ELF-1 (cell line): Measurements from ENCODE around the gene CBLN4.
A peak's percentile ranks its signal among the peaks of the same experiment; 100 is the strongest.

ENCODE experiments used
- DNase-seq: peaks from one replicate; pipeline ENCODE4 v3.0.0-alpha.2; 2016; ENCODE audit warnings: low read depth, low spot score

CBLN4 gene

DNA sequence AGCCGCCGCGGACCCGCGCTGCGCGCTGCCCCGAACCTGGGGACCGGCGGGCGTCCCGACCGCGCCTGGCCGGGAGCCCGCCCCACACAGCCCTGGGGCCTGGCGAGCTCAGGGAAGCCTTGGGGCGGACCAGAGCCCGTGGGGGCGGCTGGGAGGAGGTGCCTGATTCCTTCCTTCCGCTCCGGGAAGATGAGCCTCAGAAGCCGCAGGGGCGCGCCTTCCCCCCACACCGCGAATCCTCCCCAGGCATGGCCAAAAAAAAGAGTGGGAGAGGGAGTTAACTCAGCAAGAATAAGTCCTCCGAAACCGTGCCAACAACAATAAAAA is at the start of gene CBLN4:
Gene CBLN4, minus strand, starts transcription at position 131 of the 327 bp plus-strand sequence. CDS start 1,348 bp downstream, outside the sequence.
- DNase-seq = no peak

- DNase-seq = no peak
Observed at GRCh38 chr20:56043227-56043626, 37.9 kb upstream of the CBLN4 start.

- DNase-seq = no peak
Observed at GRCh38 chr20:56032251-56032650, 26.9 kb upstream of the CBLN4 start.

DNA sequence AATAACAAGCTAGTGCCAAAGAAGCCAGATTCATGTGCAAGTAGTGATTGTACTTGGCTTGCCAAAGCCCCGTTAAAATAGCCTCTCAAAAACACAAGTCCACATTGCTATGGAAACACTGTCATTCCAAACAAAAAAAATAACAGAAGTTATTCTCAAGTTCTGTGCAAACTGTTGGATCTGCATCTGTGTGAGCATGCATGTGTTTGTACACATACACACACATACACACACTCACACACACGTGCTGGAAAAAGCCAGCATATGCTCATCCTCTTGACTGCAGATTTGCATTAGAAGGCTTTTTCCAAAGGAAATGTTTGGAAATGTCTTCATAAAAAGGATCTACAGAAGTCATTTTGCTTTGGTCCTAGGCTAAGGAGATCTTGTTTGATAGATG is 13.4 kb upstream of the CBLN4 start:
- DNase-seq = no peak

DNA sequence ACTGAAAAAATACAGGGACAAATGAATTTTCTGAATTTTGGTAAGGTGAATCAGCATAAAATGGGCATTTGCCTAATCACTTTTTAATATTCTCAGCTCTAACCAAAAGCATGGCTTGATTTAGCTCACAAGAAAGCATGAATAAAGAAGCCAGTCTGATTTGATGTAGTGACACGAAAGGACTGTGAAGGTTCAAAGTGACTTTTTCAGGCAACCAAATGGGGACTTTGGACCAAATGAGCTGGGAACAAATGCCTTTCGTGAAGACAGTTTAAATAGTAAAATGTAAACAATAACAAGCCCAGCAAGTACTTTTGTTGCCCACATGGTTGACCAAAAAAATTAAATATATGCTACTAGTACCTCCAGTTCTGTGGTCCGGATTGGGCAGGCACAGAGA is 12.9 kb upstream of the CBLN4 start:
- no peak for DNase-seq

DNA sequence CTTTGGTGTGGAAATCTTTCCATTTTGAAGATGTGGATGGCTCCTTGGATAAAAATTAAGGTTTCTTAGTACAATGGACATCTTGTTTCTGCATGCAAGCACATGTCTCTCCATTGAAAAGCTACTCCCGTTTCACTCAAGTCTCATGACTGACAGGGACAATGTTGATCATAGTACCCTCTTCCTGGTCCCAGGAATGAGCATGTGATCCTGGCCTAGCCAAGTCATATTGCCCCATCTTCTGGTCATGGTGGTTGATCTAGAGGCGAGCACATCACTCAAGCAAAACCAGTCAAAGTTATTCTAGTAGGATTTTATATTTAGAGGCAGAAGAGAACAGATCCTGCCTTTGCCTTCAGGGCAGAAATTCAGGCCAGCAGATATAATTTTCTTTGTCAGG is 12.2 kb upstream of the CBLN4 start:
- no peak for DNase-seq

DNA sequence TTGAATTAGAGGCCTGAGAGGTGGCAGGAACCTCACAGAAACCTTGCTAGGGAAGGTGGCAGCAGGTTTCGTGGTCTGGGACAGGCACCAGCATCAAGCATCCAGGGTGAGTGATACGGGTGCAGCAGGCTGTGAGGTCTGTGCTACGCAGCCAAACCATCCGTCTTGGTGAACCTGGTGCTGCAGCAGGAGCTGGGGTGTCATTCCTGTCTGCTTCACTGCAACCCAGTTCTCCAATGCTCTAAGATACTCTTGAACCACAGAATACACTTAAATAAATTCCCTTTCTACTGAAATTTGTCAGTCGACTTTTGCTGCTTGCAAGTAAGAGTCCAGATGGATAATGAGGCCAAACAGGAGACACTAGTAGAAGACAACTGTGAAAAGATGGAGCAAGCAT is 9.7 kb upstream of the CBLN4 start:
- DNase-seq = no peak

DNA sequence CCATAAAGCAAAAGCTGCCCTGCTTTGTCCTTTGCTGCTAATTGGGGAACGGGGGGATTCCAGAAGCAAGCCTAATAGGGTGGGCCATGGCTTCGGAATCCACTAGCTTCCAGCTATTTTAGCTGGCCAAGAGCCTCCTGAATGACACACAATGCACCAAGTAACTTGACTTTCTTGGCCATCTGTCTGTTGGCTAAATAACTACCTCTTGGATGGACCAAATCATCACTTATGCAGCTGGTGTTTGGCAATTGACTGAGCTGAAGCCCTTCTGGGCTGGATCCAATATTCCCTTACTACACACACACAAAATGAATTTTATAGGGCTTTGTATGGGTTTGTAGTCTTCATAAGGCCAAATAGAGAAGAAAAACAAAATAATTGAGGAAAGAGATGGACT is 8.8 kb upstream of the CBLN4 start:
- no peak for DNase-seq

DNA sequence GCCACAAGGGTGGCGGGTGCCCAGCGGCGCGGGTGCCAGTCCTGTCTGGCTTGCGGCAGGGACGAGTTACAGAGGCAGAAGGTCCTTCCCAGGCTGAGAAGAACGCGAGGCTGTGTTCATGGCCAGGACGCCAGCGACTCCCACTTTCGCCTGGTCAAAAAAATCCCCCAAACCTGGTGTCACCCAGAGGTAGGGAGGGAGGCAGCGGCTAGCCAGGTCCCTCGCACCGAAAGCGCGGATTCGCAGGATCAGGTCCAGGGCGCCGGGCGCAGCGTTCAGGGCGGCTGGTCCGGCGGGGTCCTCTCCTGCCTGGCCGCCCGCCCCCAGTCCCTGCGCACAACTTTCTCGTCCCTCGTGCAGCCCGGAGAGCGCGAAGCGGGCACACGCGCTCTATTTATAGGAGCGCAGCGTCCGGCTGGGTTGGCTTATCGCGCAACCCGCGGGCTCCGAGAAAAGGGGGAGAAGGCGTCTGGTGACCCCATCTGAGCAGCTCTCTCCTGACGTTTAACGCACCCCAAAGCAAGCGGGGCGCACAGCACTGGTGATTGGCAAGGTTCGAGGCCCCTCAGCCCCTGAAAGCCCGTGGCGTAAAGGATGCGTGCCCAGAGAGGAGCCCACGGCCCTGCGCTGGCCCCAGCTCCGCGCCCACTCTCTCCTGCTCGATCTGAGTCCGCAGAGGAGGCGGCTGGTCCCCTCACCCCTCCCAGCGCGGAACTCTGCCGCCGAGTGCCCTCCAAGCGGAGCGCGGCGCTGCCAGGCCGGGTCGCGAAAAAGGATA is 519 bp downstream of the CBLN4 start:
- DNase-seq = no peak

- peak; percentile 17 for DNase-seq
Observed at GRCh38 chr20:56004007-56004406, 1.3 kb downstream of the CBLN4 start.

- no peak for DNase-seq
Observed at GRCh38 chr20:56002908-56003800, 2.2 kb downstream of the CBLN4 start.

DNA sequence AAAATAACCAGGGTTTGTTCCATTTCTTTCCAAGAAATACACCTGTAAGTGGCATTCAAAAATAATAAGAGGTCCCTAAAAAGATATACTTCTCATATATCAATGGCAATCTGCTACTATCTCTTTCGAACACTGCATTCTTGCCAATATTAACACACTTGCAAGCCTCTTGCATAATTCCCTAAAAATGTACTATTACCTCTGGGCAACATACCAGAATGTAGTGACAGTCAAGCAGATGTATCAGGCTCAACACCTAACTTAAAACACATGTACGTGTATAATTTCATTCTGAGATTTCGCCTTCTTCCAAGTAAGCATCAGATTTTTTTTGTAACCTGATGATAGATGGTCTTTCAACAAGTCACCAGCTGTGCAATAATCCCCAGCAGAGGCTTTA is 3.4 kb downstream of the CBLN4 start:
- no peak for DNase-seq

DNA sequence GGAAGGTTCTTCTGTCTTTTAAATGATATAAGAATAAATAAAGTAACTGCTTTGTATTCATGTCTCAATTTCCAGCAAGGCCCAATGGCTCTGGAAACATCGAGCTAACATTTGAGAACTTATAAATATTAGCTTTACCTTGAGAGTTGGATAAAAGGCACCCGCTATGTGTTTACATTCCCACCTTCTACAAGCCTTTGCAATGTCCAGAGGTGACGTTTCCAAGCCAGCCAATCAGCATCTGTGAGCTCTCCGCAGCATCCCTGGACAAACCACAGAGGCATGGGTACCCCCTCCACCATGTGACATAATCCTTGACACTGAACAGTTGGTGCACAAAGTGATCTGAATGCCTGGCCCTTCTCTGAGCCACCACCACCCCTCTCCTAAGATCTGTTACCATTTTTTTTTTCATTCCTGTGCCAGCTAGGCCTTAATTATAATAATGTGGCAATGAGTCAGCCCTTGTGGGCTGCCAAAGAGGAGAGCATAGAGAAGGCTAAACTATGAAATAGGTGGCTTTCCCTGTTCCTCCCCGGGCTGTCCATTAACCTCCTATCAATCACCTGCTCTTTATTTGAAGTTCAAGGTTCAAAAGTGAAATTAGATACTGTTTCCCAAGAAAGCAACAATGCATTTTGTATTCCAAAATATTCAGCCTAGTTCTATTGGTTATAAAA is 4.1 kb downstream of the CBLN4 start:
- no peak for DNase-seq

GRCh38 chr20:55978550-55978949 is 26.8 kb downstream of the CBLN4 start:
- DNase-seq = no peak

DNA sequence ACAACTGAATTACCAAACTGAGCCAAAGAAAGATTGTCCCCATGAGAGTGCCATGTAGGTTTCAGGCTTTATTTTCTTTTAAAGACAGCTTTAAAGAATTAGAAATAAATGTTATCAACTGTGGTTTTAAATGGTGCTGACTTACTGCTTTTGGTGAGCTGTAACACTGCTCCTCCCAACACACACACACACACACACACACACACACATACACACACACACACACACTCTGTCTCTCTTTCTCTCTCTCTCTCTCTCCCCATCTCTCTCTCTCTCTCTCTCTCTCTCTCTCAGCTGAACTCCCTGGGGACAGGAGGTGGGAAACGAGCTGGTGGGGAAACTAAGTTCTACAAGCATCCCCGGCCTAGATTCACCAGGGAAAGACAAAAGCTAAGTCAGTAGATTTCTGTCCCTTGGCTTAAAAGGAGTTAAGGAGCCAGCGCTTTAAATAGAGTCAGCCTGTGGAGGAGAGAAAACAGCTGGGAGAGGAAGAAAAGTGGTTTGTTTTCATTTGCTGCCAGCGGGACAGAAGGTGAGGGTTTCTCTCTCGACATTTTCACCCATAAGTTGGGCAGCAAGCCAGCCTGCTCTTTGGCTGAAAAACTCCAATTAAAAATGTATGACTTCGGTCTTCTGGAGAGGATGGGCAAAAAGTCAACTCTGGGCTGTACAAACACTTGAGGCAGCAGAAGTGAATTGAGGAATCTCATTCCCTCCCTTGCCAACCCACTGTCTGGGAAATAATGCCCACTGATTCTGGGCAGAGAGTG is 27.4 kb downstream of the CBLN4 start:
- no peak for DNase-seq

DNA sequence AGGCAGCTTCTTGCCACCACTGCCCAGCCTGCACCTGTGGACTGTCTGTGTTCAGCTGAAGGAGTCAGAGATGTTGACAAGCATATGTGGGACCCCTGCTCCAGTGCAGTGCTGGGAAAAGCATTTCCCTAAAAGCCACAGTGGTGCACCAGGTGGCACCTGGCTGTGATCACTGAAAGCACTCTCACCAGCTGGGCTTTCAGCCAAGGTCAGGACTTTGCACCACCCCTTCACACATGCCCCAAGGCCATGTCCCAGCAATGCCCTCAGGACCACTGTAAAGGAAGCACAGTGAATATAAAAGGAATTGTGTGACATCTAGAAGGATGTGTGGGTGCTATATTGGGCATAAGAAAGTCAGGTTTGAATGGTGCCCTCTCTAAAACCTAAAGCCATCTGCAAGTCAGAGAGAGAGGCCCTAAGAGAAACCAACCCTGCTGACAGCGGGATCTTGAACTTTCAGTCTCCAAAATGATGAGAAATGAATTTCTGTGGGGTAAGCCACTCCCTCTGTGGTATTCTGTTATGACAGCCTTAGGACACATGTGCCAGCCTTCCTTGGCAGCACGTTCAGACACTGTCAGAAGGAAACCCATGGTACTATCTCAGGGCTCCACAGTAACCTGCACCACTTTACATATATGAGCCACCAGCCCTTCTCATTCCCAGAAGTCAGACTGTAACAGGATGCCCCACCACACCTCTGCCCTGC is 30.7 kb downstream of the CBLN4 start:
- no peak for DNase-seq

DNA sequence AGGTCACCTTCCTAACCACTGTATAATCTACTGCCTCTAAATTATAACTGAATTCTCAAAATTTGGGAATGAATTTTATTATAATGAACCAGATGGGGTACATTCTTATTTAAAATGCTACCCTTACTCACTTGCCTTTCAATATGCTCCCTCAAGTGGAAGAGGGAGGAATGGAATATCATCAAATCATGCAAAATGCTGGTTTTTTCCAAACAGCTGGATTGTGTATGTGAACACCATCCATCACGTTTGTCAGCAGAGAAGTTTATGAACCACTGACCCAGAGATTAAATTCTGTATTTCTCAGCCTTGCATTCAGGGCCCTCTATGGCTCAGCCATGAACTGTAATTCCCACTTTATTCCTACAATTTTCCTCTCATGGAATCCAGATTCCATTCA is 40.5 kb downstream of the CBLN4 start:
- no peak for DNase-seq

DNA sequence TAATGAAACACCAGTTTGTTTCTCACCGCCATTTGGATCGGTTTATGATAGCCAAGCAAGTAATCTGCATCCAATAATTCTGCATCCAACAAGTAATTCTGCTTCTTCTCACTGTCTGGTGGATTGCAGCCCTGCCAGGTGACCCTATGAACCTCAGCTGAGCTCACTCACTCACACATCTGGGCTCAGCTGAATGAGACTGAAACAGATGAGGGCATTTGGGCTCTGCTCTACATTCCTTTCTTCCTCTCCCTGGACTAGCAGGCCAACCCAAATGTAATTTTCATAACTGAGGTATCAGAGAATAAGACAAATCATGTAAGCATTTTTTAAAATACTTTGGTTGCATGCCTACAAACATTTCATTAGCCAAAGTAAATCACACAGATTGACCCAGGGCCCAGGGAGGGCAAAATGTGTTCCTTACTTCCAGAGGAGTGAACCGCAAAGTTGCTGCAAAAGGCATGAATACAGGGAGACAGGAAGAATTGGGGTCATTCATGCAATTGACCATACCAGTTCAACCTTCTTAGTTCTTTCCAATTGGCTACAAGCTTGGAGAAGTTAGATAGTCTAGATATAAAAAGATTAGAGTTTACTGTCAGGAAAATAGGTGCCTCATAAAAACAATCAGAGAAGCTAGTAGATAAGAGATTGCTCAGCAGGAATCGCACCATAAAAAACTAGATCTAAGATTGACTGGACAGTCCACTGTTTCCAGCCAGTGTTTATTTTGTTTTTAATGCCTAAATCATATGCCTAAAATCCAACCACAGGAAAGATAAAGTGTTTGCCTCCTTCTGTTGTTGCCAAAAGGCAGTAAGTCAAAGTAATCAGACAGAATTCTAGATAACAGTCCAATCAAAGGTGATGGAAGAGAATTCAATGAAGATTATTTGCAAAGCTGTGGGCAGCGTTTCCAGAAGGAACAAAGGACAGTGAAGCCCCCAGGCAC is 43.7 kb downstream of the CBLN4 start:
- no peak for DNase-seq

DNA sequence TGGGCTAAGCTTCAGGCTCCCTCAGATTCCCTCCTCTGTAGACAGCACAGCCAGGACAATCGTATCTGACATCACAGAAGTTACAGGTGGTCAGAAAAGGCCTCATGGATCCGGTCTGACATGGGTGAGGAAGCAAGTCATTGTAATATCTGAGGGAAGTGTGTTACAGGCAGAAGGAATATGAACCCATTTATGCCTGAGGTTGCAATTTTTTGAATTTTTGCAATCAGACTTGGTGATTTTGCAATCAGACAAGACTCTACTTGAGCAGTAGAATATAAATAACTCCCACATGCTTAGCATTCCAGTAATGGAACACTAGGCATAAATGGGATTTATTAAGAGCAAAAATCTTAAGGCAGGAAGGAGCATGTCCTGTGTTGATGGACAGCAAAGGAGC is 52.1 kb downstream of the CBLN4 start:
- no peak for DNase-seq

- DNase-seq = no peak
Observed at GRCh38 chr20:55947701-55948100, 57.6 kb downstream of the CBLN4 start.
